GM19328 (cell line): ENCODE measurements around the gene TCAF2.
"Not testable (repeated sequence)": the region's sequence is repeated elsewhere in the genome, so short reads cannot be mapped to it uniquely, and the experiment has no call there.

Experiments used
- ATAC-seq: cut with Tn5 transposase; IDR thresholded peaks from one replicate; pipeline ENCODE4 v1.9.1; 2021; ENCODE audit warnings: mild to moderate bottlenecking, moderate library complexity; ENCODE audit not compliant: unreplicated experiment

TCAF2 gene

DNA sequence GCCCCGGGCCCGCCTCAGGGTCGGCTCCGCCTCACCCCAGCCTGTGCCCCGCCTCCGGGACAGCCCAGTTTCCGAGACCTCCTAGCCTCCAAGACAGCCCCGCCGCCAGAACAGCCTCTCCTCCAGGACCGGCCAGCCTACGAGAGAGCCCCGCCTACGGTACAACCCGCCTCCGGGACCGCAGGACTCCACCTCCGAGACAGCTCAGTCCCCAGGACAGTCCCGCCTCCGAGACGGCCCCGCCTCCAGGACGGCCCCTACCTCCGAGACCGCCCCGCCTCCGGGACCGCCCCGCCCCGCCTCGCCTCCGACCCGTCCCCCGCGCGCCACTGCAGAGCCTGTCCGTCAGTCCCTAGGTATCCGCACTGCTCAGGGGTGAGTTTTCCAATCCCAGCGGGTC is at the start of gene TCAF2:
Gene TCAF2, plus strand, starts transcription at position 329 of the 400 bp plus-strand sequence.
- peak; percentile 84 for ATAC-seq

DNA sequence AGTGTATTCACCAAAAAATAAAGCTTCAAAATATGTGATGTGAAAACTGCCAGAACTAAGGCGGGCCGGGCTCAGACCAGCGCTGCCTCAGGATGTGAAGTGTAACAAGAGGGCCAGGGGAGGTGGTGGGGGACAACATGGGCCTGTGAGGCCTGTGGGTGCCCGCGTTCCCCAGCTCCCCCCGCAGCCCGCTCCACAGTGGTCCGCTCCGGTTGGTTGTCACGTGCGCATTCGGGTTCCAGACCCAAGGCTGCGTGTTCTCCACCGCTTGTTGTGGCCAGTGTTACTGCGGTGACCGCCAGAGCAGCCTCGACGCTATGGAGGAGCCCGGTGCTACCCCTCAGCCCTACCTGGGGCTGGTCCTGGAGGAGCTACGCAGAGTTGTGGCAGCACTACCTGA is 49.3 kb upstream of the TCAF2 start, which contains the start of gene CTAGE15:
Gene CTAGE15, plus strand, starts transcription at position 301 of the 400 bp plus-strand sequence. Its CDS starts 17 bp downstream, at position 318.
- not testable (repeated sequence) for ATAC-seq

DNA sequence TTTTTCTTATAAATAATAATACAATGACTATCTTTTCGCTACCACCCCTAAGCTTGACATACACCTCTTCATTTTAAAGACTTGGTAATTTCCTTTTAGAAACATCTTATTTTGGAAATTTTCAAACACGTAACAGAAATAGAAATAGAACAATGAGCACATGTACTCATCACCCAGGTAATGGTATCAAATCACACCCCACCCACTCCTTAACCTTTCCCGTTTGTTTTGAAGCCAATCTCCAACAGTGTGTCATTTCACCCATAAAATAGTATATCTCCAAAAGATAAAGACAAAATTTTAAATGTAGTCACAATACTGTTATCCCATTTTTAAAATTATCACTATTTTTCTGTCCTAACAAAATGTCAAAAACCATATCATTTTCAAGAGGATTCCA is 32.6 kb upstream of the TCAF2 start:
- not testable (repeated sequence) for ATAC-seq

DNA sequence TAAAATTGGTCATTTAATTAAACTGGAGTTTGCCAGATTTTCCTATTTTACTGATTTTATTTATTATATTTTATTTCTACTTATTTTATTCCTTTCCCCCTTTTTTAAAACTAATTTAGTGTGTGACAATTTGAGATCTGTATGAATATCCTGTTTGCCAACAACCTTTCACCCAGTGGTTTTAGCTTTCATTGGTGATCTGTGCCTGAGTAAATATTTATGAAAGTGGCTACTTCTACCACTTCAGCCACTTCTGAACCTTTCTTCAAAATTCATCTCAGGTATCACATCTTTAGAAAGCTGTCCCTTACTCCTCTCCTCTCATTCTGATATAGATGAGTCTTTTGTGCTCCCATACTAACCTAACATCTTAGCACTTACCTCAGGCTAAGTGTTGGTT is 30.9 kb upstream of the TCAF2 start:
- not testable (repeated sequence) for ATAC-seq

DNA sequence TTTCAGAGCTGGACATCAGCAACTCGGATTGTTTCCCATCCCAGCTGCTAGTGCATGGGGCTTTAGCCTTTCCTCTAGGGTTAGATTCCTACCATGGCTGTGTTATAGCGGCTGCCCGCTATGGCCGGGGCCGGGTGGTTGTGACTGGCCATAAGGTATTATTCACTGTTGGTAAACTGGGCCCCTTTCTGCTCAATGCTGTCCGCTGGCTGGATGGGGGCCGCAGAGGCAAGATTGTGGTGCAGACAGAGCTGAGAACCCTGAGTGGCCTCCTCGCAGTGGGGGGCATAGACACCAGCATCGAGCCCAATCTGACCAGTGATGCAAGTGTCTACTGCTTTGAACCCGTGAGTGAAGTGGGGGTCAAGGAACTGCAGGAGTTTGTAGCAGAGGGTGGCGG is 22.7 kb upstream of the TCAF2 start:
- ATAC-seq = not testable (repeated sequence)

DNA sequence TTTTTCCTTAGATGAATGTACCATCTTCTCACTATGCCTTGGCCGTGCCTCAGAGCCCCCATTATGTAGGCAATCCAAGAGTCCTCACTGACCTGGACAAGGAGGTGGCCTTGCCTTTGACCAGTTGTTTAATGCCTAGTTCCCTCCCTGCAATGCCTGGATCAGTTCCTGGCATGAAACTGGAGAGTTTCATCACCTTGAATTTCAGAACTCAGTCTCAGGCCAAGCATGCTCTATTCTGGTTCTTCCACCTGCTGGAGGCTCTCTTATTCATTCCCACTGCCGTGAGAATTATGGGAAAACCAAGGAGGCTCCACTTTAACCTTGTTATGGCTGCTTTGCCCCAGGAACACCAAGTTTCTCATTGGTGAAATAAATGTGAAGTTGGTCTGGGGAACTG is 17.2 kb upstream of the TCAF2 start:
- not testable (repeated sequence) for ATAC-seq

DNA sequence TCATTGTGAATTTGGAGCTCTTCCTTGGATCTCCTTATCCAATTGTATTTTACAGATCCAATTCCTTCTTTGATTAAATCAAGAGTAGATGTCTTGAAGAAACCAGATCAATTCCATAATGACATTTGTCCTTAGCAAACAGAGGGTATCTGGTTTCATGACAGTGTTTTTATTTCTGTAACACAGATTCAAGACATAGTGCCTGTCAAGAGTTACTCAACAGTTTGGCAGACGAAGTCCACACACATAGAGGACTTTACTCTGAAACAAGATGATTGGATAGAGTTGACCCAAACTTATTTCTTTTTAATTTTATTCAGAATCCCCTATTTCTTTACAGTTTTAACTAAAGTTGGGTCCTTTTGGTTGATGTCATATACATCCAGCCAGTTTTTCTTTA is 14.7 kb upstream of the TCAF2 start:
- ATAC-seq = not testable (repeated sequence)

DNA sequence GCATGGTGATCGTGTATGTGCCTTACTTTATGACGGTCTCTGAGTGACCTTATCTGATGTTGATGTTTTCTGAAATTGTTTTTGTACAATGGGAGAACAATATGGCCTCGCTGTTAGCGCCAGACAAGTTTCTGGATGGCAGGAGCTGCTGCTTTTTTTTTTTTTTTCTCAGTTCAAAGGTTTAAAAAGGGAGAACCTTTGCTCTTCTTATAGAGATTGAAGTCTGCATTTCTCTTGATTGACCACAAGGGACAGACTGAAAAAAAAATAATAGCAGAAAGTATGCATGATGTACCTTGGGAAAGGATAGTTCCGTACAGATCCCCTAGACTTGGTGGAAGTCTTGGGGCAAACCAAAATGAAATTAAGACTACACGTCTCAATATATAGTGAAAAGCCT is 5.2 kb upstream of the TCAF2 start:
- ATAC-seq = not testable (repeated sequence)

DNA sequence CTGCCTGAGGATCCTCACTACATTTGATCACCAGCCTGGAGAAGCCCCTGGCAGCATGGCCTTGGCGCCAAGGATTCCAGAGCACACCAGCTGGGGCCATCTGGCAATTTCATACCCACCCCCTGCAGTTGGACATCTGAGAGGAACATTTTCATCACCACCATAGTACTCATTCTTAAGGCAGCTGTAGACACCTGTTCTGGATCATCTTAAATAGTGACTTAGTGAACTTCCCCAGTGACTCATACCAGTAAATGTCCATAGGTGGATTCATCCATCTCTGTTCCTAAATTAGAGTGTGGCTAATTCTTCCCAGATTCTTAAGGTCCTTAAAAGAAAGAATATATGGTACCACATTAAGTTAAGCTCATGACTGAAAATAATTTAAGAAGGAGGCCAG is 3.6 kb upstream of the TCAF2 start:
- not testable (repeated sequence) for ATAC-seq

DNA sequence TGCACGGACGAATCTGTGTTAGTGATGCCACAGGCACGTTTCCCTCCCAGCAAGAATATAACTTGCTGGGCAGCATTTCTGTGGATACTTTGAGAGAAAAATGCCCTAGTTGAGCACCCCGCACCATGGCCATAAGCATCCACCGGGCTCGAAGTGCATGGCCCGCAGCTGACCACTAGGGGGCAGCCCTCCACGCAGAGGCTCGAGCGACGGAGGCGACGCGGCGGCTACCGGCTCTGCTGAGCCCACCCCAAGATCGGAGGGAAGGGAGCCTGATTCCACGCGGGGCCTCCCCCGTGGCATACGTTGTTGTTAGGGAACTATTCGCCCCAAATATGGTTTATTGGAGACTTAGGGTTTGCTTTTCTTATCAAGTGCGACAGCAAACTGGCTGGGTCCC is 716 bp upstream of the TCAF2 start:
- peak; percentile 12 for ATAC-seq

DNA sequence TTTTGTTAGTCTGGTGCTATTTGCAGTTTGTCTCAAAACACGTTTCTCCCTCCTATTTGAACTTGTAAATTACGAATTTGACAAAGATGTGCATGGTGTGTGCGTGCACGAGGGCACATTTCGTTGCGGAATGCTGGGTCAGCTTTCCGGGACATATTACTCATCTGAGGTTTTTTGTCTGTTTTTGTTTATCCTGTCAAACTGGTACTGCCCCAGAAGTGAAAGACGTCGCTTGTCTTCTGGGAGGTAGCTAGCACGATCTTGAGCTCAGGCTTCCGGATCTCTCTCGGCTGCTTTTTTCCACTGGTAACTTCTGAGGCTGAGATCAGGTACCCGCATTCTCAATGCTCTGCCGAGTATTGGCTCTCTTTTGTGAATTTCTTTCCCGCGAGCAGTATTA is 401 bp downstream of the TCAF2 start:
- peak; percentile 32 for ATAC-seq

DNA sequence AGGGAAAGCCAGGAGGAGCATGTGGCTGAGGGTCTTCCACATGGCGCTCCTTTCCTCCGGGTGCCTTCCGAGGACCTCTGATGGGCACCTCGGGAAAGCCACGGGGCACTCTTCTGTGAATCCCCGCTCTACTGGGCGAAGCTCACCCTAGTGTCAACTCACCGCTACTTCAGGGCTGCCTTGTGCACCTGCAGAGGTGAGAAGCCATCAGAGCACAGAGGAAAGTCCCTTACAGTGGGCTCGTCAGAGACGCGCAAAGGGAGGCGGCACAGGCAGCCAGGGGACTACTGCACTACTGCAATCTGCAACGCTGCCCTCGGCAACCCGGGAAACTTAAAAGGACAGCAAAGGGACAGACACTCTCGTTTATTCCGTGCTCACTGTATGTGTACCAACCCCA is 1.4 kb downstream of the TCAF2 start:
- ATAC-seq = peak; percentile 14

DNA sequence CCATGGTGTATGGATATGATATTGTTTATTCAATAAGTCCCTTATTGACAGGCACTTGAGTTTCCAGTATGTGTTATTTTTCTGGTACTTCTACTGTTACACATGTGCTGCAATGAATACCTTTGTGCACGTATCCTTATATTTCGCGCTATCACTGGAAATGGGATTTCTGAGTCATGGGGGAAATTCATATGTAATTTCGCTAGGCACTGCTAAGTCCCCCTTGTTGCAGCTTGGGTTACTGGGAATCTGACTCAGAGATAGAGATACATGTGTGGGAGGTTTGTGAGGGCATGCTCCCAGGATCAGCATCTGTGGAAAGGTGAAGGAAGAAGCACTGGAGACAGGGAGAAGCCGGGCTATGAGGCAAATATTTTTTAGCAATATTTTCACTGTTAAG is 9.9 kb downstream of the TCAF2 start:
- not testable (repeated sequence) for ATAC-seq

DNA sequence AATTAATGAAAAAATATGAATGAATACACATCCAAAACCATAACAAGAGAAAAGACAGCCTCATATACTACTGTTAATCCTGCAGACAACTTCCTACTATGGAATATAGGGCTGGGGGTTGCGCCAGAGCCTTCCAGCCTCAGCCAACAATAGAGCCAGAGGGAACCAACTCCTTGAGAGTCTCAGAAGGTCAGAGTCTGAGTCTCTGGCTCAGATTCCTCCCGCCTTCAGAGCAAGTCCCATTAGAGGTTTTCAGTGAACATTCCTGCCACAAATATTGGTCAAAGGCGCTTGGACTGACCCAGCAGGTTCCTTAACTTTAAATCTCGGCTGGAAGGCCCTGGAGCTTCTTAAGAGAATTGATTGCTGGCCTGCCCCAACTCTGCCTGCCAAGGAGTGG is 11.7 kb downstream of the TCAF2 start:
- ATAC-seq = not testable (repeated sequence)

DNA sequence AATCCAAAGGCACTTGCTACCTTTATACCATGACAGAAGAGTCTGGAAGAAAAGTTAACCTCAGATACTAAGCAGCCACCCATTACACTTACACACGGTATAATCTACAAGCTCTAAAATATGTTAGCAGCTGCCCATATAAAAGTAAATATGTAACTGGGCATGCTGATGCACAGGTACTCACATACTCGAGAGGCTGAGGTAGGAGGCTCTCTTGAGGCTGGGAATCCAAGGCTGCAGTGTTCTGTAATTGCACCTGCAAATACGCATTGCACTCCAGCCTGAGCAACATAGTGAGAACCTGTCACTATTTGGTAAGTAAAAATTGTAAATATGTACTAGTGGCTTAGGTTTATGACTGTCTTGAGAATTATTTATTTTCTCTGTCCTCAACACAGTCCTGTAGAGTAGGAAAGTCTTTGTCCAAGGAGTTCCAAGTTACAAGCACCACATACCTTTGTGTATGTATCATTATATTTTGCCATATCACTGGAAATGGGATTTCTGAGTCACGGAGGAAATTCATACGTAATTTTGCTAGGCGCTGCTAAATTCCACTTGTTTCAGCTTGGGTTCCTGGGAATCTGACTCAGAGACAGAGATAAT is 12.3 kb downstream of the TCAF2 start:
- not testable (repeated sequence) for ATAC-seq

DNA sequence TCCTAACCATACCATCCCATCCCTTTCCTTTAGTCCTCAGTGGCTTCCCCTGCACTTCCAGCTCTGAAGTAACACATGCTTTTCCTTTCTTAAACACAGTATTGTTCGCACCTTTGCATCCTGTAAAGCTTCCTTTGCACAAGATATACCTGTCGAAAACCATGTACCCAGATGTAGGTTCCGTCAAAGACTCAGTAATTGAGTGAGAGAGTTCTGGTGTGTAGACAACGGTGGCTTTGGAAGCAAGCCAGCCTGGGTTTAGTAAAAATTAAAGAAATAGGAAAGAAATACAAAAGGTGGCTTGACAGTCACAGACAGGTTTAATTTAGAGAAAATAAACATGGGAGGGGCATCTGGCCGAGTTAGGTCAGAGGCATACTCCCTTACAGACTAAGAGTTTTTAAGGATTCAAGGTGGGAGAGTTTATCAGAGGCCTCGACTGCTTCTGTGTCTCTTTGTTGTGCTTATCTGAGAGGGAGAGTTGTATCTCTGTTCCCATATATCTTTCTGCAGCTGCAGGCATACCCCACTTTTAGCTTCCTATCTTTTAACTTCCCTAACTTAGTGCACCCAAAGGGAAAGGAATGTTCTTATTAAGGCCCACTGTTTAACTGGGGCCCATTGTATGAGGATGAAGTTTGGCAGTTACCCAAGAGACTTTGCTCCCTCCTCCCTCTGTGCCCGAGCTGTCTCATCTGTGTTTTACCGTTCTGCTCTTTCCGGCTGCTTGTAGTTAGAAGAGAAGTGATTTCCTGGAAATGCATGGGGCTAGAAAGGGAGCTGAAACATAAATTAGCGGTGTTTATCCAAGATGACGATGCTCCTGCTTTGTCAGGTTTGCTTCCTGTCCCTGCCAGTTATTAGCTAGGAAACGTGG is 14.8 kb downstream of the TCAF2 start:
- not testable (repeated sequence) for ATAC-seq

DNA sequence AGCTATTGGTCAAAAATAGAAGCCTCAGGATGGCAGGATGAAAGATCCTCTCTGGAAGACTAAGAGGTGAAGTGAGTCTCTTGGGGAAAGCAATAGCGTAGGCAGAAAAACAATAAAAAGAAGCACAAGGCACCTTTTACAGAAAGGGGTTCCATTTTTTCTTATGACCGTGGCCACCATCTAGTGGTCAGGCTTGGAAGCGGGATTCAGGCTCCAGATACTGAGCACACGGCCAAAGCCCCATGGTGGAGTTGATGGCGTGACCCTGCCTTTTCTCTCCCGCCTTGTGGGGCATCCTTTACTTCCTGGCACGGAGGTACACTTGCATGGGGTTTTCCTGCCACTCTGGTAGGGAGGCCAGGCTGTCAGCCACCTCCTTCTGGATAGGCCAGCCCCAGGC is 18.6 kb downstream of the TCAF2 start:
- ATAC-seq = peak; percentile 62

DNA sequence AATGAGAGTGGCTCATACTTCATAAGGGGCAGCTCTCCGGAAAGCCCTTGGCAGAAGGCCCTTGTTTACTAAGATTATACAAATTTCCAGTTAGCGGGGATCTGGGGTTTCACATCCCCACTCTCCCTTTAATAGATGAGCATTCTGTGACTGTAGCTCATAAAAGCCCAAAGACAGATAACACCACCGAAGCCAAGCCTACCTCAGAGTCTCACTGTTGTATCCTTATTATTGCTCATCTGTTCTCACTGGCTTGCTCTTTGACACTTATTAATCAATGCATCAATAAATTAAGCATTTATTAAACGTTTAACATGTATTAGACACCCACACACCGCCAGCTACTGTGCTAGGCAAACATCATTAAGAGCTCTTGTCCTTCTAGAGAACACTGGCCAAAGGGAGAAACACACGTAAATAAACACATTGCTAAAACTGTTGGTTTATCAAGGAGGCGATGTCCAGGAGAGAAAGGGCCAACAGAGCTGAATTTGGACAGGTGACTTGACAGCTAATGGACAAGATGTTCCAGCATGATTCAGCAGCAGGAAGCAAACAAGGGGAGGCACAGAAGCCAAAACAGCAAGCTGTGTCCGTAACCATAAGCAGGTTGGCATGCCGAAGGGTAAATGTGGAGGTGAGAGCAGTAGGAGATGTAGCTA is 19.9 kb downstream of the TCAF2 start:
- ATAC-seq = not testable (repeated sequence)

DNA sequence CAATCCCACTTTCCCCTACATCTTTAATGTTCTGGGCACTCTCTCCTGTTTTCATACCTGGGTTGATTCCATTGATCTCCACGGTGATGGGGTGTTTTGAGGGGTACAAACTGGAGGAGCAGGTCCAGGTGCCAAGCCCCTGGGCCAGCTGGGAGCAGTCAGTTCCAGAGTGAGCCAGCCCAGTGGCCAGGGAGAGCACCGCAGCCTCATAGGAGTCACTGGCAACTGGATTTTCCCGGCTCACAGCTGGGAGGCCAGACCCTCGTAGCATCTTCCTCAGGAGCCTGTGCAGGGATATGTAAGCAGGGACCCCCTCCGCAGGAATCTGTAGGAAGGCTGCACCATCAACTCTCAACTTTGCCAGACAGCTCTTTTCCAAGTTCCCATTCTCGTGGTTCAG is 25.8 kb downstream of the TCAF2 start:
- ATAC-seq = not testable (repeated sequence)

DNA sequence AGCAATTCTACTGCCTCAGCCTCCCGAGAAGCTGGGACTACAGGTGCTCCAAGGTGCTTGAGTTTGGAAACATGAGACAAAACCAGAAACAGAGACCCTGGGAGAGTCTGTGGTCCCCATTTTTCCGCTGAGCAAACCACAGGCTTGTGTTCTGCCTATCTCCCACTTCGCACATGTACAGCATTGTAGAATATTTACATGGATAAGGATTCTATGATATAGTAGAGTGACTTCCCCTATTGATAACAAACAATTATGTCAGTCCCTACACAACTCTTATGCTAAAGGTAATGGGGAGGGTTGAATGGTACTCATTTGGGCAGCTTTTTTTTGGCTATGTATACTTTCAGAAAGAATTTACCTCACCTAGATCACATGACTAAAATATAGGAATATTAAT is 29.1 kb downstream of the TCAF2 start:
- ATAC-seq = not testable (repeated sequence)

DNA sequence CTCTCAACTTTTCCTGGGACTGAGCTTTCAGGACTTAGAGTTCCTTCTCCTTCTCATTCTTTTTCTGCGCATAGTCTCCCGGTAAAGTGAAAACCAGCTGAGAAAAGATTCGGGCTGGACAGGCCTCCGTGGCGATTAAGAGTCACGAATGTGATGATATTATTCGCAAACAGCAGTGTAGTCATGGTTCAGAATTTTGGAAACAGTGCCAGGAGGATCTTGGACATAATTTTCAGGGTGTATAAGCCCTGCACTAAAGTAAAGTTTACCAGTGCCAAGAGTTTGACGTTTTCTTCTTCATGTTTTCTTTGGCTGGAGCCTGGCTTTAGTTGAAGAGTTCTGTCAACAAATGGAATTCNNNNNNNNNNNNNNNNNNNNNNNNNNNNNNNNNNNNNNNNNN is 29.7 kb downstream of the TCAF2 start:
- ATAC-seq = not testable (repeated sequence)
